Osteocyte (in vitro differentiated cells): ENCODE measurements around the gene MYOCD. TPM values are rescaled to one million over a fixed set of nuclear protein-coding genes. Genes with fewer than 3 reads are reported as not detected.

Source experiments
- DNase-seq: peaks from one replicate; pipeline ENCODE4 v3.0.0; 2021; ENCODE audit warnings: mixed read lengths; ENCODE audit not compliant: unreplicated experiment; ENCODE audit errors: extremely low spot score
- H3K27ac Mint-ChIP-seq: one replicate; pipeline ENCODE4 v1.8.0; 2021; ENCODE audit warnings: mild to moderate bottlenecking, mixed read lengths; ENCODE audit not compliant: unreplicated experiment
- H3K27me3 Mint-ChIP-seq: one replicate; pipeline ENCODE4 v1.8.0; 2021; ENCODE audit warnings: mixed read lengths; ENCODE audit not compliant: unreplicated experiment
- H3K36me3 Mint-ChIP-seq: one replicate; pipeline ENCODE4 v1.8.0; 2021; ENCODE audit warnings: mixed read lengths; ENCODE audit not compliant: unreplicated experiment
- H3K4me1 Mint-ChIP-seq: one replicate; pipeline ENCODE4 v1.8.0; 2021; ENCODE audit warnings: mixed read lengths; ENCODE audit not compliant: unreplicated experiment
- H3K4me3 Mint-ChIP-seq: one replicate; pipeline ENCODE4 v1.8.0; 2021; ENCODE audit warnings: mild to moderate bottlenecking, moderate library complexity, mixed read lengths; ENCODE audit not compliant: unreplicated experiment
- H3K9me3 Mint-ChIP-seq: one replicate; pipeline ENCODE4 v1.8.0; 2021; ENCODE audit warnings: mixed read lengths; ENCODE audit not compliant: unreplicated experiment
- total RNA-seq: library from RNA; stranded (reverse); gene quantifications from 2 replicates; pipeline ENCODE4 v1.2.1, GENCODE V29; 2021
- TF ChIP-seq, protein P1 (sequence below): fragments of 200-600 bp; sonication (generic); IDR thresholded peaks from 2 replicates; pipeline ENCODE4 v1.5.0; 2021; ENCODE audit warnings: antibody characterized with exemption, mild to moderate bottlenecking, moderate library complexity

Gene MYOCD
- total RNA-seq, 1 donor from 2014 or later, result 13.7 TPM

DNA sequence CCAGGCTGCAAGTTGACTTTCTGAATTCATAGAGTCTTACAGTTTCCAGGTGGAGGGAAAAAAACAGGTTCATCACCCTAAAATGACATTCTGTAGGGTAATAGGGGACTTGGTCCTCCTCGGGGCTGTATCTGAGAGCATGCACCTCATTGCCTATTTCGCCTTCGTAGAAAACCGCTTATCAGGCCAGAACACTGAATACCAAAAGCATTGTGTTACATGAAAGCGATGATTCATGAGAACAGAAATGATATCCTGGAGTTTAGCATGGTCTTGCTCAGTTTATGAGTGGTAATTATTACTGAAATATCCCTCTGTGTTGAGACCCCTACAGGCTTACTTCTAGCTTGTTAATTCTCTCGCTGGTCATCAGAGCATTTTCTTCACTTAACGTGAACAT is 62.2 kb downstream of the MYOCD start:
- Mint-ChIP-seq H3K27ac (peak overlapping the region; percentile 42), H3K4me1 (peaks cover 38% of the 10 kb centered on the region), H3K9me3 (no peaks in the 10 kb centered on the region), H3K36me3 (peaks cover 3% of the 10 kb centered on the region), H3K27me3 (no peaks in the 10 kb centered on the region), H3K4me3 (no peak overlapping the region)
- no peak for DNase-seq
- TF ChIP-seq, protein P1, sequence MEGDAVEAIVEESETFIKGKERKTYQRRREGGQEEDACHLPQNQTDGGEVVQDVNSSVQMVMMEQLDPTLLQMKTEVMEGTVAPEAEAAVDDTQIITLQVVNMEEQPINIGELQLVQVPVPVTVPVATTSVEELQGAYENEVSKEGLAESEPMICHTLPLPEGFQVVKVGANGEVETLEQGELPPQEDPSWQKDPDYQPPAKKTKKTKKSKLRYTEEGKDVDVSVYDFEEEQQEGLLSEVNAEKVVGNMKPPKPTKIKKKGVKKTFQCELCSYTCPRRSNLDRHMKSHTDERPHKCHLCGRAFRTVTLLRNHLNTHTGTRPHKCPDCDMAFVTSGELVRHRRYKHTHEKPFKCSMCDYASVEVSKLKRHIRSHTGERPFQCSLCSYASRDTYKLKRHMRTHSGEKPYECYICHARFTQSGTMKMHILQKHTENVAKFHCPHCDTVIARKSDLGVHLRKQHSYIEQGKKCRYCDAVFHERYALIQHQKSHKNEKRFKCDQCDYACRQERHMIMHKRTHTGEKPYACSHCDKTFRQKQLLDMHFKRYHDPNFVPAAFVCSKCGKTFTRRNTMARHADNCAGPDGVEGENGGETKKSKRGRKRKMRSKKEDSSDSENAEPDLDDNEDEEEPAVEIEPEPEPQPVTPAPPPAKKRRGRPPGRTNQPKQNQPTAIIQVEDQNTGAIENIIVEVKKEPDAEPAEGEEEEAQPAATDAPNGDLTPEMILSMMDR, result no peak

DNA sequence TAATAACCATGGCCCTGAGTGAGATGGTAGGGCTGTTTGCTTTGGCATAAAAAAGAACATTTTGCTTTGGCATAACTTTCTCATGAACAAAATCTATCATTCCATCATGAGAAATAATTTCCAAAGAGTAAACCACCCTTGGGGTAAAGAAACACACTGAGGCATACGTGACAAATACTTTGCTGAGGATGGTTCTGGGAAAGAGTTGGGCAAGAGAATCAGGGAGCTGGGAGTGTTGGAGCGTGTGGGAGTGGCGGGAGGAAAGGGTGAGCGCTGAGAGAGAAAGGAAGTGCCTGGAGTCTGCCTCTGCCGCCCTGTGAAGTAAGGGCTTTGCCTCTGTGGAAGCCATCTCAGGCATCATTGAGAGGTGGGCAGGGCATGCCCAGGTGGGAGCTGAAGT is 63.4 kb downstream of the MYOCD start:
- H3K9me3 Mint-ChIP-seq, result no peaks in the 10 kb centered on the region
- H3K4me3 Mint-ChIP-seq, result peak overlapping the region; percentile 2
- DNase-seq, result no peak
- no peaks in the 10 kb centered on the region for H3K27me3 Mint-ChIP-seq
- peak overlapping the region; percentile 88 for H3K27ac Mint-ChIP-seq
- TF ChIP-seq, protein P1, result no peak
- H3K36me3 Mint-ChIP-seq, result peaks cover 5% of the 10 kb centered on the region
- peaks cover 38% of the 10 kb centered on the region for H3K4me1 Mint-ChIP-seq

DNA sequence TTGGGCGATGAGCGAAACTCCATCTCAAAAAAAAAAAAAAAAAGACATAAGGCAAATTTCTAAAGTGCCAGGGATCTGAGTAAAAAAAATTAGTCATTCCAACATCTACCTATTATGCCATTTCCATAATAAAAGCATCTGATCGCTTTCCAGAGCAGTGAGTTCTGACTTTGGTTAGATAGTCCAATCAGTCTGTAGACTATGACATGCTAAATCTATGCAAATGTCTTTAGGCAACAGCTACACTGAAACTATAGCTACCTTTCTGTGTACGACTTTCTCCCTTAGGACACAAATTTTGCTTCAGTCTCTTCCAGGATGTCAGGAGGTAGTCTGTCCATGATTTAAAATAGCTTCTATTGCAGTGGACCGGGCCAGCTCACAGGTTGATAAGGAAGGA is 64.7 kb downstream of the MYOCD start:
- Mint-ChIP-seq H3K9me3 (no peaks in the 10 kb centered on the region), H3K36me3 (peaks cover 5% of the 10 kb centered on the region), H3K27ac (peak overlapping the region; percentile 63), H3K27me3 (no peaks in the 10 kb centered on the region), H3K4me1 (peaks cover 38% of the 10 kb centered on the region), H3K4me3 (no peak overlapping the region)
- TF ChIP-seq, protein P1, result no peak
- DNase-seq, result no peak

DNA sequence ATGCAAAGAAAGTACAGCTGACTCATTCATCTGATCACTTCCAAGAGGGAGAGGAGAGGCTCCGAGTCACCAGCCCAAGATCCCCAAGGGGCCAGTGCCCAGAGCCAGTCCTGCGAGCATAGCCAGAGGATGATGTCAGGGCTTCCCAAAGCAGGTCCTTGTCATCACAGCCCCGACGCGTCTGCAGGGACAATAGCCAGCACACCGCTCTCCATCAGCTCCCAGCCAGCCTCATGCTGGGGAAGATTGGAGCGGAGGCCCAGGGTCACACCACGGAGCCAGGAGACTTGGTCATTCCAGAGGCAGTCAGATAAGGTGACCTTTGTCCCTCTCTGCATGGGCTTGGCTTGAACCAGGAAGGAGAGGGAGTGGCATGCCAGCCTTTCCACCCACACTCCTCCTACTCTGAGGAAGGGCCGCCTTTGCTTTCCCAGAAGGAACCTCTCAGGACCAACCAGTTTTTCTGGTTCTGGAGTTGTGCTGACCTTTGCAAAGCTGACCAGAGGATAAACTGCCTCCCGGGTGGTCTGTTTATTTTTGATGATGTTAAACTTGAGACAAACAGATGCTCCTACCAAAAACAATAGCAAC is 65.3 kb downstream of the MYOCD start:
- Mint-ChIP-seq H3K9me3 (no peaks in the 10 kb centered on the region), H3K4me3 (no peak overlapping the region), H3K4me1 (peaks cover 38% of the 10 kb centered on the region), H3K27ac (peak overlapping the region; percentile 63), H3K27me3 (no peaks in the 10 kb centered on the region), H3K36me3 (peaks cover 6% of the 10 kb centered on the region)
- TF ChIP-seq, protein P1, result no peak
- no peak for DNase-seq

DNA sequence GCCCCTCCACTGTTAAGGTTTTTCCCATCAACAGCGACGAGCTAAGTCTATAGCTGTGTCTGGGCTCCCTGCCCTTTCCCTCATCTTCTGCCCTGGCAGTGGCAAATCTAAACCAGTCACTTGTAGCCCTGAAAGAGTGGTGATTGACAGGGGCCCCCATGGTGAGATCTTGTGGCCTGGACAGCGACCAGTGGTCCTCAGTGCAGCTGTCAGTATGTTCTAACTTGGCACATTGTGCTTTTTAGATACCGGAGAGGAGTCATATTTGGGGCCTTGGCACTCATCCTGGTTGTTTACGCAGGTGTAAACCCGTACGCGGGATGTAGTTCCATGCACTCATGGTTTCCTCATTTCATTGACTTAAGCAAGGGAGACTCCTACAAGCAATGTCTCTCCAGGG is 66.1 kb downstream of the MYOCD start:
- no peaks in the 10 kb centered on the region for H3K9me3 Mint-ChIP-seq
- H3K4me3 Mint-ChIP-seq, result no peak overlapping the region
- H3K36me3 Mint-ChIP-seq, result peaks cover 11% of the 10 kb centered on the region
- no peaks in the 10 kb centered on the region for H3K27me3 Mint-ChIP-seq
- no peak overlapping the region for H3K27ac Mint-ChIP-seq
- TF ChIP-seq, protein P1, result no peak
- DNase-seq, result no peak
- peaks cover 37% of the 10 kb centered on the region for H3K4me1 Mint-ChIP-seq
